GM04504 (cell line): ENCODE results near the gene PSMB10.
A peak's percentile ranks its signal among the peaks of the same experiment; 100 is the strongest.

Experiments used
- DNase-seq: peaks from one replicate; pipeline ENCODE4 v3.0.0-alpha.2; 2012; ENCODE audit warnings: low read depth

Gene PSMB10

DNA sequence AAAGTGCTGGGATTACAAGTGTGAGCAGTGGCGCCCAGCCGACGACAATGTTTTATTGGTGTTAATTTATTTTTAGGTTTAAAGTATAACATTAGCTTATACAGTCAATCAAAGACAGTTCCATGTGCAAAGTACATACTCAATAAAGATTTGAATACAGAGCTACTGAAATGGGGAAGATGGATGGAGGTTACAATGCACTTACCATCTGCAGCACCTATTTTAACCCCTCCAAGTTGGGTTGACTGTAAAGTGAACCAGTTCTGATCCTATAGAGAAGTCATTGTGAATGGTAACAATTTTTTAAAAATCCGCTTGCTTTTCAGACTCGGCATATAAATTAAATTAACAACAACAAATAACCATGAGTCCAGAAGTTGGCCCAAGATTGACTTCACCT, 44.3 kb downstream of the PSMB10 start:
- DNase-seq, result no peak

DNA sequence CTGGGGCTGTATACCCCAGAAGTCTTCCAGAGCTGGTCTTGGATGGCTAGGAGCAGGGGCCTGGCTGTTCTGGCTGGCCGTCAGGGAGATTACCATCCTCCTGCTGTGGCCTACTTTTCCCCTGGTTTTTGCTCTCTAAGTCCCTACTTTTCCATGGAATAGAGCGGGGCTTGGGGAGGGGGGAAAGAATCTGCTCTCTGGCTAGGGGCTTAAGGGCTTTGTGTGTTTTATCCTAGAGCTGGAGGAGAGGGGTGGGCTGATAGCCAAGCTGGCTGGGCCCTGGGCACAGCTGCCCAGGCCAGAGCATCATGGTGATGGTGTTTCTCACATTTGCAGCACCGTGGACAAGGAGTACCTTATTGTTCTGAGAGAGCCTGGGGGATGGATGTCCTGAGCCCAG, 48.3 kb downstream of the PSMB10 start:
- no peak for DNase-seq

DNA sequence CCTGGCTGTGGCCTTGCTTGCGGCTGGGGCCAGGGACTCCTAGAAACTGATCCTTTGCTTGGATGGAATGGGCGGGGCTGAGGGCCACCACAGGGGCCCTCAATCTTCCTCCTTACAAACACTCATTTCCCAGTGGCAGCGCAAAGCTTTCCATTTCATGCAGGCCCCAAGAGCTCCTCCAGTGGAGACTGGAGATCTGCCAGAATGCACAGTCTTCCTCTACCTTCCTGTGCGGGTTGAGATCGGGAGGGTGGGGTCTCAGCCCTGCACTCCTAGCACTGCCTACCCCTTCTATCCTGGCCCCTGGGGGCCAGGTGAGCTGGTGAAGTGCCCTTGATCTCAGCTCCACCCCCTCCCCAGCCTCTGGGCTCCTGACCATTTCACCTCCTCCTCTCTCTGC, 50.3 kb downstream of the PSMB10 start:
- DNase-seq, result no peak

DNA sequence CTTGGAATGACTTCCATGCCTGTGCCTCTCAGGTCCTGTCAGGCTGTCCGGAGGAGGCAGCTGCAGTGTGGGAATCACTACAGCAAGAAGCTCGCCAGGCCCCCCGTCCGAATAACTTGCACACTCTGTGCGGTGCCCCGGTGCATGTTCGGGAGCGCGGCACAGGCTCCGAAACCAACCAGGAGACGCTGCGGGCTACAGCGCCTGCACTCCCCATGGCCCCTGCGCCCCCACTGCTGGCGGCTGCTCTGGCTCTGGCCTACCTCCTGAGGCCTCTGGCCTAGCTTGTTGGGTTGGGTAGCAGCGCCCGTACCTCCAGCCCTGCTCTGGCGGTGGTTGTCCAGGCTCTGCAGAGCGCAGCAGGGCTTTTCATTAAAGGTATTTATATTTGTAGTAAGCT, 50.7 kb downstream of the PSMB10 start:
- DNase-seq, result no peak

DNA sequence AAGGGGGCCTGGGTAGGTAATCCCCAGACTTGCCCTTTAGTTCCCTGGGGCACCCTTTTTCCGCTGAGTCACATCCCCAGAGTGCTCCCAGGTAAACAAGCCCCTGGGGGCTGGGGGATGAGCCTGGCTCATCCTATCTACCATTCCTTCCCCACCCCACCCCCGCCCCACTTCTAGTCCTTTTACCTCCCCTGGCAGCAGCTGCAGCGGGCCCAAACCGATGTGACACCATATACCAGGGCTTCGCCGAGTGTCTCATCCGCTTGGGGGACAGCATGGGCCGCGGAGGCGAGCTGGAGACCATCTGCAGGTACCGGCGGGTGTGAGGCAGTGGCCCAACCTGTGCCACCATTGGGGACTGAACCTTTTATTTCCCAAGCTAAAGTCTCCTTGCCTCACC, 51.1 kb downstream of the PSMB10 start:
- no peak for DNase-seq

DNA sequence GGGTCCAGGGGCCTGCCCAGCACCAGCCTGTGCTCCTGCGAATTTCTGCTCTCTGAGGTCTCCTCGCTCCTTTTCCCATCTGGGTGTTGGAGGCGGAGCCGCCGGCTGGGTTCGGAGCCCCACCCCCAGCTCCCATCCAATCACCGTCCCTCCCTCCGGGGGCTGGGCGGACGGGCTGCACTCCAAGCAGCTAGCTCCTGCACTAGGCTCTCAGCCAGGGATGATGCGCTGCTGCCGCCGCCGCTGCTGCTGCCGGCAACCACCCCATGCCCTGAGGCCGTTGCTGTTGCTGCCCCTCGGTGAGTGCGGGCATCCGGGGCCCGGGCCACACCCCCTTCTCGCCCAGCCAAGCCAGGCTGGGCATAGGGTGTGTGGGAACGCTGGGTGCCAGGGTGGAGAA, 52.0 kb downstream of the PSMB10 start, which contains the start of gene NRN1L:
Gene NRN1L (plus strand): TSS at position 202 of the 400 bp plus-strand sequence. CDS start 19 bp downstream, at position 221.
- peak; percentile 85 for DNase-seq
